ENCODE data around the gene SLC19A2. TPM values are rescaled to one million over a fixed set of nuclear protein-coding genes. Genes with fewer than 3 reads are reported as not detected.
"Not testable (repeated sequence)": the region's sequence is repeated elsewhere in the genome, so short reads cannot be mapped to it uniquely, and the experiment has no call there.

The SLC19A2 gene
- 12.3 and 20.3 TPM in 2 replicates for total RNA-seq

DNA sequence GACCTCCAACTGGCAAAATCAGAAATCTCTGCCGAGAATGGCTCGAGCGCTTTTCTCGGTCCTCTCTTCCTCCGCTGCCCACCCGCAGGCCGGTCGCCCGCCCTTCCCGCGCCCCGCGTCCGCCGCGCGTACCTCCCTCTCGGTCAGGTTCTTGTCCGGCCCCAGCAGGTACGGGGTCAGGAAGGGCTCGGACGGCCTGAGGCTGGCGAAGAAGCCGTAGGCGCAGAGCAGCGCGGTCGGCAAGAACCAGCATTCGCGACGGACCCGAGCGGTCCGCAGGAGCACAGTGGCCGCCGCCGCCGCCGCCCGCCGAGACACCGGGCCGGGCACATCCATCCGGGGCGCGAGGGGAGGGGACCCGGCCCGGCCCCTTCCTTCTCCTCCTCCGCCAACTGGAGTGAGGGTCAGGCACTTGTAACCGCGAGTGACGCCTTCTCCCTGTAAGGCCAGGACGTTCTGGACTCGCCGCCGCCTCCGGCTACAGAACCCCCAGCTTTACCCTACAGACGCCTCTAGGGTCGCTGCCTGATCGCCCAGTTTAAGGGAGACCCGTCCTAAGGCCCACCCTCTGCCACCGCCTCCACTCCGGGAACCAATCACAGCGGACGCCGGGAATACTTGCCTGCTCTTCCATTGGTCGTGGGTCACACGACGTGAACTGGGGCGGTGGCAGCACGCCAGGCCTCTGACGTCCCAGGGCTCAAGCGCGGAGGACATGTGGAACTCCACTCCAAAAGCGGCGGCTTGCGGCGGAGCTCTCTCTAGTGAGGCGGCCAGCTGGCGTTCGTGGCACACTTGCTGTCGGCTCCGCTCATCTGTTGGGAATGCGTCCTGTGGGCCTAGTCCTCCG lies at the start of gene SLC19A2:
Gene SLC19A2 (minus strand): TSS at position 514 of the 850 bp plus-strand sequence. CDS start 178 bp downstream, at position 336.
- TF ChIP-seq, protein P1, sequence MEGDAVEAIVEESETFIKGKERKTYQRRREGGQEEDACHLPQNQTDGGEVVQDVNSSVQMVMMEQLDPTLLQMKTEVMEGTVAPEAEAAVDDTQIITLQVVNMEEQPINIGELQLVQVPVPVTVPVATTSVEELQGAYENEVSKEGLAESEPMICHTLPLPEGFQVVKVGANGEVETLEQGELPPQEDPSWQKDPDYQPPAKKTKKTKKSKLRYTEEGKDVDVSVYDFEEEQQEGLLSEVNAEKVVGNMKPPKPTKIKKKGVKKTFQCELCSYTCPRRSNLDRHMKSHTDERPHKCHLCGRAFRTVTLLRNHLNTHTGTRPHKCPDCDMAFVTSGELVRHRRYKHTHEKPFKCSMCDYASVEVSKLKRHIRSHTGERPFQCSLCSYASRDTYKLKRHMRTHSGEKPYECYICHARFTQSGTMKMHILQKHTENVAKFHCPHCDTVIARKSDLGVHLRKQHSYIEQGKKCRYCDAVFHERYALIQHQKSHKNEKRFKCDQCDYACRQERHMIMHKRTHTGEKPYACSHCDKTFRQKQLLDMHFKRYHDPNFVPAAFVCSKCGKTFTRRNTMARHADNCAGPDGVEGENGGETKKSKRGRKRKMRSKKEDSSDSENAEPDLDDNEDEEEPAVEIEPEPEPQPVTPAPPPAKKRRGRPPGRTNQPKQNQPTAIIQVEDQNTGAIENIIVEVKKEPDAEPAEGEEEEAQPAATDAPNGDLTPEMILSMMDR (conservative IDR thresholded peaks at IDR 0.05; ENCODE audit: low read depth, low read length), result peak; percentile 27
- H3K4me3 ChIP-seq (ENCODE audit: low read depth, low read length), result peak within 1 kb of the TSS; percentile 71
- DNase-seq (ENCODE audit: low read depth), result peak; percentile 85

DNA sequence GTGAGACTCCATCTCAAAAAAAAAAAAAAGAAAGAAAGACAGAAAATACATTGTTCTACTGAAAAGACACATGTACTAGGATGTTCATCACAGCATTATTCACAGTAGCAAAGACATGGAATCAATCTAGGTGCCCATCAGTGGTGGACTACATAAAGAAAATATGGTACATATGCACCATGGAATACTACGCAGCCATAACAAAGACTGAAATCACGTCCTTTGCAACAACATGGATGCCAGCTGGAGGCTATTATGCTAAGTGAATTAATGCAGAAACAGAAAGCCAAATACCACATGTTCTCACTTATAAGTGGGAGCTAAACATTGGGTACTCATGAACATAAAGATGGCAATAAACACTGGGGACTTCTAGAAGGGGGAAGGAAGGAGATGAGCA lies 48.9 kb upstream of the SLC19A2 start:
- no peak overlapping the region for H3K4me3 ChIP-seq (ENCODE audit: low read depth, low read length)
- TF ChIP-seq, protein P1 (conservative IDR thresholded peaks at IDR 0.05; ENCODE audit: low read depth, low read length), result no peak
- no peak for DNase-seq (ENCODE audit: low read depth)

DNA sequence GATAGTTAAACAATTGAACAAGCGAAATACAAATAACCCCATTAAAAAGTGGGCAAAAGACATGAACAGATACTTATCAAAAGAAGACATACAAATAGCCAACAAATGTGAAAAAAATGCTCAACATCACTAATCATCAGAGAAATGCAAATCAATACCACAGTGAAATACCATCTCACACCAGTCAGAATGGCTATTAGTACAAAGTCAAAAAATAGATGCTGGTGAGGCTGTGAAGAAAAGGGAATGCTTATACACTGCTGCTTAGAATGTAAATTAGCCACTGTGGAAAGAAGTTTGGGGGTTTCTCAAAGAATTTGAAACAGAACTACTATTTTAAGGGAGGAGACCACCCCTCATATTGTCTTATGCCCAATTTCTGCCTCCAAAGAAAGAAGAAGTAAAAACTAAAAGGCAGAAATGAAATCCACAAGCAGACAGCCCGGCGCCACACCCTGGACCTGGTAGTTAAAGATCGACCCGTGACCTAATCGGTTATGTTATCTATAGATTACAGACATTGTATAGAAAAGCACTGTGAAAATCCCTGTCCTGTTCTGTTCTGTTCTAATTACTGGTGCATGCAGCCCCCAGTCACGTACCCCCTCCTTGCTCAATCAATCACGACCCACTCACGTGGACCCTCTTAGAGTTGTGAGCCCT lies 47.9 kb upstream of the SLC19A2 start:
- H3K4me3 ChIP-seq (ENCODE audit: low read depth, low read length); DNase-seq (ENCODE audit: low read depth): not testable (repeated sequence)

DNA sequence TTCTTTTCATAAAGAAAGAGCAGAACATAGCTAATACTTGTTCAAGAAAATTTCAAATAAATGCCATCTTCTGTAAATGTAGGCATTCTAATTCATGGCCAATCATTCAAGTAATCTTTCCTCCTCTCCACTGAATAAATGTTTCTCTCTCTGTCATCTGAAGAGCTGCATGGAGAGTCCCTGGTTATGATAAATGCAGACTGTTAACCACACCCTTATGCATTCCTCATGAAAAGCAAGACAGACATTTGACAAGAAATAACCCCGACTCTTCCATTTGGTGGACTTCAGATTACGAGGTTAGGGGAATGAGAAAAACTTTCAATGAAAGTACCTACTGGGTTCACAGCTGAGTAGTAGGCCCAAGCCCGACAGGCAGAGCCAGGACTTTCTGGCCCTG lies 44.7 kb upstream of the SLC19A2 start:
- TF ChIP-seq, protein P1 (conservative IDR thresholded peaks at IDR 0.05; ENCODE audit: low read depth, low read length), result no peak
- DNase-seq (ENCODE audit: low read depth), result no peak
- no peak overlapping the region for H3K4me3 ChIP-seq (ENCODE audit: low read depth, low read length)

GRCh38 chr1:169529068-169529642 lies 43.4 kb upstream of the SLC19A2 start:
- H3K4me3 ChIP-seq (ENCODE audit: low read depth, low read length), result no peak overlapping the region
- DNase-seq (ENCODE audit: low read depth), result peak; percentile 56
- TF ChIP-seq, protein P1 (conservative IDR thresholded peaks at IDR 0.05; ENCODE audit: low read depth, low read length), result no peak

DNA sequence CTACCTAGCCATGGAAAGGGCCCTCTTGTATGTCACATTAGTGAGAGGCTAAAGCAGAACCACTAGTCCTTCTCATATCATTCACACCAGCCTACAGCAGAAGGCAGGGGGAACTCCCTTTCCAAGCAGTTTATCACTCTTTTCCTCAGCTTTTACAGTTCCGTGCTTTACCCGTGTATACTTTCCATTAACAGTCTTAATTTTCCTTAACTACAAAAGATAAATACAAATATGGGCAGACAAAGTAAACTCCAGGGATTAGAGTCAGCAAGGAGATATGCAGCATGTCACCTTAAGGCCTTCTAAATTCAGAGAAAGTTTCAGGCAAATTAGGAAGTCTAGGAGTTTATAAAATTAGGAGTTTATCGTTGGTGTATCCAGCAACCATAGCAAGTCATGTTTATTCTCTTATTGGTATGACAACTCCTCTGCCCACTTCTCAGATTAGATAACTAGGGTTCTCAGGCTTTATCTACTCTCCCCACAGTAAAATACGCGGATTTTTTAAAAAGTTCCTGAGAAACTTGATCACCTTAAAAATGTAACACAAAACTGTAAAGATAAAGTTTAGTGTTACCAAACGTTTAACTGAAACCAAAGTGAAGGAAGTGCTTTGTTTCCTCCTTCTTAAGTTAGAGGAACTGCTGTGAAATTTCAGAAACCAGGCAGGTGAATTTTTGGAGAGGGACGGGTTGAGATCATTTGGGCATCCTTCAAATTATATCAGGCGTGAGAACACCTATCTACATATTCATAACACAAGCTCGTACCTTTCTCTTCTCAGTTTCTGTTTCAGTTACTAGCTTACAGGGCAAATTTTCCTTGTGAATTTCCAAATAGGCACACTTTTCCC lies 42.7 kb upstream of the SLC19A2 start:
- no peak overlapping the region for H3K4me3 ChIP-seq (ENCODE audit: low read depth, low read length)
- TF ChIP-seq, protein P1 (conservative IDR thresholded peaks at IDR 0.05; ENCODE audit: low read depth, low read length), result no peak
- DNase-seq (ENCODE audit: low read depth), result no peak

All from epithelial cell of proximal tubule (primary cell).